Anterior cingulate cortex (tissue), 58 donors: Measurements from ENCODE around the gene SLC15A5.

Experiments used
- DNase-seq, 58 donors: peaks; one replicate each; lab custom pipeline; 2025; lab: John Stamatoyannopoulos, UW

SLC15A5 gene

GRCh38 chr12:16269946-16270345 is 7.5 kb downstream of the SLC15A5 start:
- peak in 2 of 58 donors; percentile 0 for DNase-seq

GRCh38 chr12:16266085-16266484 is 11.4 kb downstream of the SLC15A5 start:
- no peak for DNase-seq

GRCh38 chr12:16261944-16262475 is 15.5 kb downstream of the SLC15A5 start:
- DNase-seq: no peak

GRCh38 chr12:16260206-16260605 is 17.3 kb downstream of the SLC15A5 start:
- no peak for DNase-seq

- no peak for DNase-seq
These were observed 18.5 kb downstream of the SLC15A5 start for GRCh38 chr12:16258963-16259362.

- no peak for DNase-seq
These were observed 31.2 kb downstream of the SLC15A5 start for GRCh38 chr12:16246264-16246663.

- DNase-seq: no peak
These were observed 32.3 kb downstream of the SLC15A5 start for GRCh38 chr12:16245209-16245608.

GRCh38 chr12:16243487-16244412 is 33.7 kb downstream of the SLC15A5 start:
- no peak for DNase-seq

- DNase-seq: no peak
These were observed 36.1 kb downstream of the SLC15A5 start for GRCh38 chr12:16241346-16241745.

- no peak for DNase-seq
These were observed 38.8 kb downstream of the SLC15A5 start for GRCh38 chr12:16238661-16239060.

GRCh38 chr12:16229676-16230075 is 47.8 kb downstream of the SLC15A5 start:
- no peak for DNase-seq

GRCh38 chr12:16228067-16228466 is 49.4 kb downstream of the SLC15A5 start:
- no peak for DNase-seq

GRCh38 chr12:16225692-16226091 is 51.8 kb downstream of the SLC15A5 start:
- DNase-seq: no peak

- no peak for DNase-seq
These were observed 53.3 kb downstream of the SLC15A5 start for GRCh38 chr12:16224196-16224595.

- DNase-seq: no peak
These were observed 55.7 kb downstream of the SLC15A5 start for GRCh38 chr12:16221776-16222175.

GRCh38 chr12:16220120-16220519 is 57.4 kb downstream of the SLC15A5 start:
- DNase-seq: no peak

- DNase-seq: no peak
These were observed 58.3 kb downstream of the SLC15A5 start for GRCh38 chr12:16218934-16219751.

GRCh38 chr12:16218234-16218633 is 59.3 kb downstream of the SLC15A5 start:
- DNase-seq: no peak

- no peak for DNase-seq
These were observed 65.8 kb downstream of the SLC15A5 start for GRCh38 chr12:16211731-16212130.

- no peak for DNase-seq
These were observed 78.6 kb downstream of the SLC15A5 start for GRCh38 chr12:16198884-16199283.

GRCh38 chr12:16197600-16197999 is 79.9 kb downstream of the SLC15A5 start:
- no peak for DNase-seq
